Activated CD8-positive, alpha-beta T cell treated with anti-CD3 and anti-CD28 coated beads for 36 hours (primary cell): ENCODE results near the gene RAD51. TPM values are rescaled to one million over a fixed set of nuclear protein-coding genes. Genes with fewer than 3 reads are reported as not detected.

ENCODE experiments used
- ATAC-seq: fragments of 200-7000 bp; cut with Tn5 transposase; one replicate; pipeline ENCODE4 v1.10.0; 2021; ENCODE audit warnings: mild to moderate bottlenecking, moderate library complexity
- CTCF ChIA-PET: fragments of 350-600 bp; sonication (Branson Sonifier 250); formaldehyde crosslinking; loops from one replicate; lab custom pipeline; 2021; ENCODE audit warnings: antibody characterized with exemption; lab: Charles Lee
- POLR2A ChIA-PET: fragments of 350-600 bp; sonication (Branson Sonifier 250); formaldehyde crosslinking; loops from one replicate; lab custom pipeline; 2021; ENCODE audit warnings: antibody characterized with exemption; lab: Charles Lee
- DNase-seq: peaks from one replicate; pipeline ENCODE4 v3.0.0-alpha.2; 2020
- H3K27ac Mint-ChIP-seq: one replicate; pipeline ENCODE4 v1.8.0; 2021; ENCODE audit warnings: mild to moderate bottlenecking, mixed read lengths
- H3K27me3 Mint-ChIP-seq: one replicate; pipeline ENCODE4 v1.8.0; 2021; ENCODE audit warnings: mixed read lengths
- H3K36me3 Mint-ChIP-seq: one replicate; pipeline ENCODE4 v1.8.0; 2021; ENCODE audit warnings: low read depth, mixed read lengths
- H3K4me1 Mint-ChIP-seq: one replicate; pipeline ENCODE4 v1.8.0; 2021; ENCODE audit warnings: low read depth, mixed read lengths
- H3K4me3 Mint-ChIP-seq: one replicate; pipeline ENCODE4 v1.8.0; 2021; ENCODE audit warnings: mild to moderate bottlenecking, moderate library complexity, mixed read lengths
- H3K9me3 Mint-ChIP-seq: one replicate; pipeline ENCODE4 v1.8.0; 2021; ENCODE audit warnings: mixed read lengths
- intact Hi-C: fragments of 100-400 bp; cut with micrococcal nuclease; formaldehyde crosslinking; loops from one replicate; pipeline ENCODE4 v1.10.0; 2022
- total RNA-seq, 2 experiments: library from RNA; stranded (reverse); gene quantifications; one replicate each; pipeline ENCODE4 v1.2.3, GENCODE V29; 2021
- TF ChIP-seq, protein P1 (sequence below): fragments of 200-600 bp; IDR thresholded peaks from one replicate; pipeline ENCODE4 v1.8.0; 2022; ENCODE audit warnings: antibody characterized with exemption, mild to moderate bottlenecking

Gene RAD51
- total RNA-seq, 2 experiments from 2014 or later = 66.5 to 77.0 TPM

- TF ChIP-seq, protein P1, sequence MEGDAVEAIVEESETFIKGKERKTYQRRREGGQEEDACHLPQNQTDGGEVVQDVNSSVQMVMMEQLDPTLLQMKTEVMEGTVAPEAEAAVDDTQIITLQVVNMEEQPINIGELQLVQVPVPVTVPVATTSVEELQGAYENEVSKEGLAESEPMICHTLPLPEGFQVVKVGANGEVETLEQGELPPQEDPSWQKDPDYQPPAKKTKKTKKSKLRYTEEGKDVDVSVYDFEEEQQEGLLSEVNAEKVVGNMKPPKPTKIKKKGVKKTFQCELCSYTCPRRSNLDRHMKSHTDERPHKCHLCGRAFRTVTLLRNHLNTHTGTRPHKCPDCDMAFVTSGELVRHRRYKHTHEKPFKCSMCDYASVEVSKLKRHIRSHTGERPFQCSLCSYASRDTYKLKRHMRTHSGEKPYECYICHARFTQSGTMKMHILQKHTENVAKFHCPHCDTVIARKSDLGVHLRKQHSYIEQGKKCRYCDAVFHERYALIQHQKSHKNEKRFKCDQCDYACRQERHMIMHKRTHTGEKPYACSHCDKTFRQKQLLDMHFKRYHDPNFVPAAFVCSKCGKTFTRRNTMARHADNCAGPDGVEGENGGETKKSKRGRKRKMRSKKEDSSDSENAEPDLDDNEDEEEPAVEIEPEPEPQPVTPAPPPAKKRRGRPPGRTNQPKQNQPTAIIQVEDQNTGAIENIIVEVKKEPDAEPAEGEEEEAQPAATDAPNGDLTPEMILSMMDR = no peak
- Mint-ChIP-seq H3K9me3 (no peaks in the 10 kb centered on the region), H3K27ac (no peak overlapping the region), H3K4me3 (no peak overlapping the region), H3K36me3 (peaks cover 32% of the 10 kb centered on the region), H3K4me1 (peaks cover 39% of the 10 kb centered on the region), H3K27me3 (no peaks in the 10 kb centered on the region)
- DNase-seq (no peak), ATAC-seq (no peak)
- intact Hi-C loops = no loop called here
- CTCF ChIA-PET = interaction anchor here (2.1 to 4.3 kb wide), 2 partner anchors 33 to 230 kb away, joined by 4 to 17 read pairs; no protein-coding TSS in a partner anchor
- POLR2A ChIA-PET = interaction anchor here (1.0 to 2.7 kb wide), 2 partner anchors 9 to 33 kb away, joined by 3 to 12 read pairs; no protein-coding TSS in a partner anchor
These were observed 54.2 kb downstream of the RAD51 start for GRCh38 chr15:40749151-40749630.

DNA sequence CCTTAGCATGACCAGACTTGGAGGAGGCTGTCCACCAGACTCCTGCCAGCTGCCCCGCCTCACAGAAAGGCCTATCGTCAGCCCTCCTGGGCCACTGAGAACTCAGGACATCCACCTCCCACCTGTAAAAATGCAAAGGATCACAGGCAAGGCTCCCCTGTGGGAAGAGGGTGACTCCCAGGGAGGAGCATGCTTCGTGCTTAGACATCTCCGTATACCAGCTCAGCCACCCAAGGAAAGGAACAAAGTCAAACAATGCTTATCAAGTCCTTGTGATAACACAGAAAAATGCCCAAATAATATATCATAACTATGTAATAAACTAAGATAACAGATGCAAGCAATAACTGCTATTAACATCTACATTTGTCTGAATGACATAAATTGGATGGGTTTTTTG is 55.9 kb downstream of the RAD51 start:
- DNase-seq = no peak
- ChIA-PET POLR2A (interaction anchor here (1.1 to 2.7 kb wide), 2 partner anchors 11 to 26 kb away, joined by 4 to 12 read pairs; no protein-coding TSS in a partner anchor), CTCF (interaction anchor here (0.7 to 4.3 kb wide), 4 partner anchors 13 to 31 kb away, joined by 3 to 17 read pairs (median 4); no protein-coding TSS in a partner anchor)
- Mint-ChIP-seq H3K36me3 (peaks cover 25% of the 10 kb centered on the region), H3K9me3 (no peaks in the 10 kb centered on the region), H3K27me3 (no peaks in the 10 kb centered on the region), H3K4me3 (no peak overlapping the region), H3K4me1 (peaks cover 32% of the 10 kb centered on the region), H3K27ac (no peak overlapping the region)
- ATAC-seq = no peak
- TF ChIP-seq, protein P1 = no peak
- intact Hi-C loops = loop anchor here (10.0 kb wide), 1 partner anchor 144 kb away; the partner anchor contains the start of gene VPS18

DNA sequence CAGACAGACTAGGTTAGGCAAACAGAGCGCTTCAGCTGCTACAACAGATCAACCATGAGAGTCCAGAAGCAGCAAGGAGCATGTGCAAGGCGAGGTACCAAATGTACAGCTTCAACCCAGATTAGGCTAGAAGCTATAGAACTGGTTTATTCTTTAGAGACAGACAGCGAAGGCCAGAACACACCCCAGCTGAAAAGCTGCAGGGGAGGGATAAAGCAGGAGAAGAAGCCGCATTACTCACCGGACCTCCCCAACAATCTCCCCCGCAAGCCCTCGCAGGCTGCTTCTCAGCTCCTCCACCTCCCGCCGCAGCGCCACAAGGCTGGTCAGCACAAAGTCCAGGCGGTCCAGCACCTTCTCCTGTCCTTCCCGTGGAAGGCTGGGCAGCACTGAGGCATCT is 56.8 kb downstream of the RAD51 start:
- H3K4me1 Mint-ChIP-seq = peaks cover 31% of the 10 kb centered on the region
- DNase-seq = no peak

DNA sequence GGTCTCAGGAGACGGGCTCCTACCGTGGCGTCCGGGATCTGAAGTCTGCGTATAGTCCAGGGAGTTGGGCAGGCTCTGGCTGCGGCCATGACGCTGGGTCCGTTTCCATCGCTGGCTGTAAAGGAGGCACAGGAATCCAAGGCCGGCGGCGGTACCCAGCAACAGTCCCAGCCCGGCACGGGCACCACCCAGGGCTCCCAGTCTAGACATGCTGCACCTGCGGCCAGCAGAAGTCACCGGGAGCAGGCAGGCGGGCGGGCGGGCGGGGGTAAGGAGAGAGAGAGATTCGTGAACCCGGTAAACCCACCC is 59.6 kb downstream of the RAD51 start:
- Mint-ChIP-seq H3K4me1 (peaks cover 27% of the 10 kb centered on the region), H3K4me3 (peak overlapping the region; percentile 90), H3K27ac (peak overlapping the region; percentile 99), H3K9me3 (no peaks in the 10 kb centered on the region), H3K36me3 (peaks cover 25% of the 10 kb centered on the region), H3K27me3 (no peaks in the 10 kb centered on the region)
- intact Hi-C loops = loop anchor here (10.0 kb wide), 1 partner anchor 140 kb away; the partner anchor contains the start of gene VPS18
- POLR2A ChIA-PET = interaction anchor here (0.6 to 1.8 kb wide), 7 partner anchors 10 to 739 kb away, joined by 4 to 11 read pairs (median 6); partner anchors contain the start of genes C15orf62, DNAJC17, GCHFR and RAD51
- CTCF ChIA-PET = interaction anchor here (0.7 to 0.8 kb wide), 2 partner anchors 10 to 38 kb away, joined by 3 read pairs; no protein-coding TSS in a partner anchor
- TF ChIP-seq, protein P1 = no peak
- DNase-seq (peak; percentile 26), ATAC-seq (peak; percentile 4)

More for the DNA sequence above, 56.8 kb downstream of the RAD51 start:
- Mint-ChIP-seq H3K27me3 (no peaks in the 10 kb centered on the region), H3K9me3 (no peaks in the 10 kb centered on the region), H3K27ac (no peak overlapping the region), H3K4me3 (no peak overlapping the region), H3K36me3 (peaks cover 25% of the 10 kb centered on the region)
- ChIA-PET CTCF (interaction anchor here (0.7 to 4.3 kb wide), 4 partner anchors 13 to 30 kb away, joined by 3 to 17 read pairs (median 4); no protein-coding TSS in a partner anchor), POLR2A (interaction anchor here (0.8 to 2.7 kb wide), 4 partner anchors 12 to 45 kb away, joined by 4 to 12 read pairs (median 4); partner anchors contain the start of gene GCHFR)
- no peak for ATAC-seq
- intact Hi-C loops = loop anchor here (10.0 kb wide), 1 partner anchor 143 kb away; the partner anchor contains the start of gene VPS18
- TF ChIP-seq, protein P1 = no peak
